Endothelial cell of umbilical vein (primary cell): ENCODE data around the gene USB1. TPM values are rescaled to one million over a fixed set of nuclear protein-coding genes. Genes with fewer than 3 reads are reported as not detected.

ENCODE experiments used
- BruUV-seq: library from RNA; stranded (reverse); fragments of 400-500 nt; replicated peaks from 2 replicates; lab custom pipeline; 2021; lab: Mats Ljungman, UMichigan
- CTCF ChIA-PET: fragments of 300-600, 350-600 bp; sonication (Branson Sonifier 250); formaldehyde crosslinking; loops from one replicate; lab custom pipeline; 2021; ENCODE audit warnings: antibody characterized with exemption, inconsistent platforms; lab: Charles Lee
- POLR2A ChIA-PET: fragments of 300-600, 350-600 bp; sonication (Branson Sonifier 250); formaldehyde crosslinking; loops from one replicate; lab custom pipeline; 2021; ENCODE audit warnings: antibody characterized with exemption, inconsistent platforms; lab: Charles Lee
- DNase-seq: peaks from one replicate; pipeline ENCODE4 v3.0.0-alpha.2; 2011; ENCODE audit warnings: low read depth, low spot score
- FAIRE-seq: peaks from 2 replicates; lab custom pipeline; 2011; peaks lifted over from hg19 to GRCh38; lab: Jason Lieb, UNC
- H2AFZ ChIP-seq: 2 replicates; pipeline ENCODE4 v1.6.0; 2012; ENCODE audit warnings: low read depth, low read length, control low read depth, inconsistent platforms
- H3K27ac ChIP-seq: 2 replicates; pipeline ENCODE4 v1.5.1; 2011; ENCODE audit warnings: low read depth, mild to moderate bottlenecking, control low read depth, low read length, moderate library complexity; ENCODE audit not compliant: insufficient read depth
- H3K27me3 ChIP-seq, 2 experiments: 2 replicates each; pipeline versions ENCODE4 v1.6.0 to v1.6.1; 2011; ENCODE audit warnings: low read length in 2 of 2, mixed read lengths in 1 of 2; ENCODE audit not compliant: control insufficient read depth in 2 of 2, insufficient read depth in 2 of 2
- H3K36me3 ChIP-seq, 2 experiments: 2 replicates in 1 of 2; 3 replicates in 1 of 2; pipeline ENCODE4 v1.5.1; 2011; ENCODE audit warnings: low read length in 2 of 2, mild to moderate bottlenecking in 1 of 2, moderate library complexity in 1 of 2; ENCODE audit not compliant: control insufficient read depth in 2 of 2, insufficient read depth in 2 of 2; ENCODE audit errors: extremely low read depth in 1 of 2
- H3K4me1 ChIP-seq: 3 replicates; pipeline ENCODE4 v1.5.1; 2011; ENCODE audit warnings: mild to moderate bottlenecking, low read length; ENCODE audit not compliant: control insufficient read depth, insufficient read depth; ENCODE audit errors: extremely low read depth
- H3K4me2 ChIP-seq: 2 replicates; pipeline ENCODE4 v1.6.1; 2011; ENCODE audit warnings: low read length, control low read depth, mixed read lengths; ENCODE audit not compliant: insufficient read depth
- H3K4me3 ChIP-seq, 3 experiments: fragments of 200-600 bp in 1 of 3; sonication (generic), shearing (Covaris generic) in 1 of 3; replicated peaks in 1 of 3; 2 replicates each; pipeline ENCODE4 v1.5.1; 2011 to 2016; ENCODE audit warnings: control low read depth in 3 of 3, low read length in 3 of 3, mild to moderate bottlenecking in 2 of 3, inconsistent platforms in 1 of 3, low read depth in 1 of 3, moderate library complexity in 1 of 3; ENCODE audit not compliant: insufficient read depth in 1 of 3
- H3K79me2 ChIP-seq: 2 replicates; pipeline ENCODE4 v1.6.0; 2012; ENCODE audit warnings: low read length, inconsistent platforms; ENCODE audit not compliant: control insufficient read depth, insufficient read depth
- H3K9ac ChIP-seq: replicated peaks from 2 replicates; pipeline ENCODE3; 2011; ENCODE audit warnings: low read length, control low read depth; ENCODE audit not compliant: insufficient read depth; ENCODE audit errors: extremely low read depth
- H3K9me1 ChIP-seq: replicated peaks from 3 replicates; pipeline ENCODE4 v1.6.0; 2011; ENCODE audit warnings: mild to moderate bottlenecking, low read length; ENCODE audit not compliant: control insufficient read depth, insufficient read depth; ENCODE audit errors: extremely low read depth
- H3K9me3 ChIP-seq: replicated peaks from 2 replicates; pipeline ENCODE4 v1.5.1; 2012; ENCODE audit warnings: low read length, inconsistent platforms; ENCODE audit not compliant: control insufficient read depth, insufficient read depth
- H4K20me1 ChIP-seq: replicated peaks from 2 replicates; pipeline ENCODE3; 2011; ENCODE audit warnings: mild to moderate bottlenecking, low read length; ENCODE audit not compliant: control insufficient read depth, insufficient read depth; ENCODE audit errors: extremely low read depth
- EZH2 ChIP-seq: IDR thresholded peaks from 2 replicates; pipeline ENCODE4 v1.6.1; 2012; ENCODE audit warnings: borderline replicate concordance, low read depth, mild to moderate bottlenecking, moderate library complexity, low read length, inconsistent platforms; ENCODE audit not compliant: severe bottlenecking
- FOS ChIP-seq: IDR thresholded peaks from 2 replicates; pipeline ENCODE4 v1.6.1; 2011; ENCODE audit warnings: mild to moderate bottlenecking, low read length, moderate library complexity, borderline replicate concordance; ENCODE audit not compliant: insufficient read depth
- GATA2 ChIP-seq: IDR thresholded peaks from 2 replicates; pipeline ENCODE4 v1.7.0; 2011; ENCODE audit warnings: low read depth, mild to moderate bottlenecking, moderate library complexity, mixed read lengths, low read length; ENCODE audit not compliant: insufficient read length, insufficient read depth
- JUN ChIP-seq: IDR thresholded peaks from 2 replicates; pipeline ENCODE4 v1.6.1; 2011; ENCODE audit warnings: borderline replicate concordance, low read depth; ENCODE audit not compliant: insufficient read length, insufficient read depth
- MYC ChIP-seq: IDR thresholded peaks from one replicate; pipeline ENCODE4 v1.6.1; 2011; ENCODE audit warnings: mild to moderate bottlenecking, low read depth, low read length
- POLR2A ChIP-seq: IDR thresholded peaks from 2 replicates; pipeline ENCODE4 v1.6.1; 2012; ENCODE audit warnings: low read depth, mild to moderate bottlenecking, control low read depth, low read length
- POLR2AphosphoS5 ChIP-seq: IDR thresholded peaks from 2 replicates; pipeline ENCODE4 v1.6.1; 2012; ENCODE audit warnings: low read depth, mild to moderate bottlenecking, control low read depth, low read length, moderate library complexity; ENCODE audit not compliant: insufficient read depth
- dilution Hi-C: fragments of 300-500 bp; cut with MboI; formaldehyde crosslinking; loops from one replicate; pipeline ENCODE4 v1.15.0; 2019; ENCODE audit warnings: low sequenced_read_pairs; ENCODE audit not compliant: extremely low pct_ligation_motif_present
- intact Hi-C: fragments of 100-400 bp; cut with micrococcal nuclease; formaldehyde crosslinking; loops from one replicate; pipeline ENCODE4 v1.10.0; 2022
- polyA plus RNA-seq, 4 experiments: library from polyadenylated mRNA; depleted of rRNA in 3 of 4; stranded (reverse) in 3 of 4; unstranded in 1 of 4; fragments of >200 nt; gene quantifications; 2 replicates each; pipeline versions ENCODE4 v1.2.1 to v1.2.3, GENCODE V29; 2011 to 2012; ENCODE audit warnings: missing spikeins in 1 of 4
- total RNA-seq: library from RNA; stranded (reverse); gene quantifications from 2 replicates; pipeline ENCODE4 v1.2.3, GENCODE V29; 2021
- TF ChIP-seq, protein P1 (sequence below): IDR thresholded peaks from 2 replicates; pipeline ENCODE4 v1.6.1; 2011; ENCODE audit not compliant: insufficient read depth, insufficient read length
- TF ChIP-seq, protein P2 (sequence below), 2 donors: IDR thresholded peaks; 1 replicate in 1 of 2; 2 replicates in 1 of 2; pipeline ENCODE4 v1.5.1; 2011; ENCODE audit warnings: low read length in 2 of 2, mild to moderate bottlenecking in 2 of 2, moderate library complexity in 2 of 2, control low read depth in 1 of 2, inconsistent platforms in 1 of 2, low read depth in 1 of 2; ENCODE audit not compliant: insufficient read depth in 1 of 2; ENCODE audit errors: extremely low read depth in 1 of 2

Gene USB1
- total and polyA plus RNA-seq, 2 donors (not counting 3 experiments of a cell fraction or from before 2014, with no cell fraction given), result 64.6 to 83.8 TPM

DNA sequence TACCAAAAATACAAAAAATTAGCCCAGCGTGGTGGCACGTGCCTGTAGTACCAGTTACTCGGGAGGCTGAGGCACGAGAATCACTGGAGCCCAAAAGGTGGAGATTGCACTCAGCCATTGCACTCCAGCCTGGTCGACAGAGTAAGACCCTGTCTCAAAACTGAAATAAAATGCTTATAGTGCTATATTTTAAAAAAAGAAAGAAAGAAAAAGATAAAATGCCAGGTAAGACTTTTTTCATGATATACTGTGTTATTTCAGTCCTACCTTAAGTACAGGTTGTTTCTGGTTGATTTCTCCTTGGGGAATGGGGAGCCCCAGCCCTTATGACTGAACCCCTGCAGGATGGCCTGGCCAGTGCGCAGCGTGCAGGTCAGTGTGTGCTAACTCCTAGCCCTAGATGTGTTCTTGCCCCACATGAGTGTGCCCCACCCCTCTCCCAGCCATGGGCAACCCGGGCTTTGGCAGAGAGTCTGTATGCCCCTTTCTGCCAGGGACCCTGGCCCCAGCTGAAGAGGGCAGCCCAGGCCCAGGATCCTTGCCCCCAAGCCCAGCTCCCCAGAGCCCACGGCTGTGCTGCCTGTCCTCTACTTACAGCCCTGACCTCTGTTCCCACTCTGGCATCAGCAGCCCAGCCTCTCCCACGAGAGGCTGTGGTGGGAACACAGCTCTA is 31.6 kb upstream of the USB1 start:
- H3K4me2 ChIP-seq, result no peak overlapping the region
- H3K4me1 ChIP-seq, result no peaks in the 10 kb centered on the region
- H2AFZ ChIP-seq, result no peak overlapping the region
- H3K27me3 ChIP-seq, result no peaks in the 10 kb centered on the region
- DNase-seq, result no peak
- dilution Hi-C loops (no loop called here), intact Hi-C loops (no loop called here)
- no peaks in the 10 kb centered on the region for H3K79me2 ChIP-seq
- TF ChIP-seq, protein P1, sequence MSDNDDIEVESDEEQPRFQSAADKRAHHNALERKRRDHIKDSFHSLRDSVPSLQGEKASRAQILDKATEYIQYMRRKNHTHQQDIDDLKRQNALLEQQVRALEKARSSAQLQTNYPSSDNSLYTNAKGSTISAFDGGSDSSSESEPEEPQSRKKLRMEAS, result no peak
- TF ChIP-seq POLR2AphosphoS5 (no peak), JUN (no peak), GATA2 (no peak), FOS (no peak), MYC (no peak), POLR2A (no peak), EZH2 (no peak)
- TF ChIP-seq, protein P2, sequence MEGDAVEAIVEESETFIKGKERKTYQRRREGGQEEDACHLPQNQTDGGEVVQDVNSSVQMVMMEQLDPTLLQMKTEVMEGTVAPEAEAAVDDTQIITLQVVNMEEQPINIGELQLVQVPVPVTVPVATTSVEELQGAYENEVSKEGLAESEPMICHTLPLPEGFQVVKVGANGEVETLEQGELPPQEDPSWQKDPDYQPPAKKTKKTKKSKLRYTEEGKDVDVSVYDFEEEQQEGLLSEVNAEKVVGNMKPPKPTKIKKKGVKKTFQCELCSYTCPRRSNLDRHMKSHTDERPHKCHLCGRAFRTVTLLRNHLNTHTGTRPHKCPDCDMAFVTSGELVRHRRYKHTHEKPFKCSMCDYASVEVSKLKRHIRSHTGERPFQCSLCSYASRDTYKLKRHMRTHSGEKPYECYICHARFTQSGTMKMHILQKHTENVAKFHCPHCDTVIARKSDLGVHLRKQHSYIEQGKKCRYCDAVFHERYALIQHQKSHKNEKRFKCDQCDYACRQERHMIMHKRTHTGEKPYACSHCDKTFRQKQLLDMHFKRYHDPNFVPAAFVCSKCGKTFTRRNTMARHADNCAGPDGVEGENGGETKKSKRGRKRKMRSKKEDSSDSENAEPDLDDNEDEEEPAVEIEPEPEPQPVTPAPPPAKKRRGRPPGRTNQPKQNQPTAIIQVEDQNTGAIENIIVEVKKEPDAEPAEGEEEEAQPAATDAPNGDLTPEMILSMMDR (IDR thresholded peaks at IDR 0.05; ENCODE audit: extremely low read depth in 1 of 2, insufficient read depth in 1 of 2, low read depth in 1 of 2, low read length in 2 of 2), result no peak
- no peak overlapping the region for H3K27ac ChIP-seq
- H3K9ac ChIP-seq, result no peak overlapping the region
- H4K20me1 ChIP-seq, result no peaks in the 10 kb centered on the region
- H3K4me3 ChIP-seq, result no peak overlapping the region
- H3K9me3 ChIP-seq, result no peaks in the 10 kb centered on the region
- no TSS peak for BruUV-seq
- no peaks in the 10 kb centered on the region for H3K9me1 ChIP-seq
- ChIA-PET CTCF (interaction anchor here (0.7 kb wide), 1 partner anchor 14 kb away, joined by 3 read pairs; no protein-coding TSS in a partner anchor), POLR2A (interaction anchor here (0.7 kb wide), 1 partner anchor 206 kb away, joined by 9 read pairs; no protein-coding TSS in a partner anchor)
- no peak for FAIRE-seq
- no peaks in the 10 kb centered on the region for H3K36me3 ChIP-seq
